Measurements from ENCODE around the gene ACP5.

DNA sequence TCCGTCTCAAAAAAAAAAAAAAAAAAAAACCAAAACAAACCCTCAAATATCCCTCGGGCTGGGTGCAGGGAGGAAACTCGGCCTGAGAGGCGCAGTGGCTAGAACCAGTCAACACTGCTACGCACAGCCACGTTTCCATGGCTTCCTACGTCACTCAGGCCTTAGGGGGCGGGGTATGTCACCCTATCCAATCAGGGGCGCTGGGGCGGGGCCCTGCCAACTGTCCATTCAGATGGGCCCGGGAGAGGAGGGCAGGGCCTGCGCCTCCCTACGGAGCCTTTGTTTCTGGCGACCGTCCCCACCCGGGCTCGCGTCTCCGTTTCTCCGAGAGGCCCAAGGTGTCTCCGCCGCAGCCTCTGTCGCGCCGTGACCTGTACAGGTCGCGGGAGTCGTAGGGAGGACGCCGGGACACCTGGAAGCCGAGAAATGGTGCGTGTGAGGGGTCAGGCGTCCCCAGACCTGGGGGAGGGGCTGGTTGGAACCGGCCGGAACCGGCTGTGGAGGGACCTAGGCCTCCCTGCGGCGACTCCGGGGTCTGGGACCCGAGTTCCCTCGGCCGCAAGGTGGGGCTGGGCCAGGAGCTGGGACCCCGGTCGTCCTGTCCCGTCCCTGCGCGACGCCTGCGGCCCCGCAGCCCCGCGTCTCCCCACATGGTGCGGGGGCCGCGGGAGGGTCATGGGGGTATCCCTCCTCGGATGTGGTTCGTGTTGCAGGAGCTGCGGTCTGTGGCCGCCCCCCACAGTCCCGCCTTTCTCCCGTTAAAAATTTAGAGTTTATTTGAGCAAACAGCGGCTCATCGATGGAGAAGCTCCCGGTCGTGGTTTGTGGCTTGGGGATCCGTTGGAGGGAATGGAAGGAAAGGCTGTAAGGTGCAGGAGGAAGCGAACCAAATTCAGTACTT is 20.0 kb upstream of the ACP5 start, which contains the start of gene ZNF627:
- TF ChIP-seq, protein P1, sequence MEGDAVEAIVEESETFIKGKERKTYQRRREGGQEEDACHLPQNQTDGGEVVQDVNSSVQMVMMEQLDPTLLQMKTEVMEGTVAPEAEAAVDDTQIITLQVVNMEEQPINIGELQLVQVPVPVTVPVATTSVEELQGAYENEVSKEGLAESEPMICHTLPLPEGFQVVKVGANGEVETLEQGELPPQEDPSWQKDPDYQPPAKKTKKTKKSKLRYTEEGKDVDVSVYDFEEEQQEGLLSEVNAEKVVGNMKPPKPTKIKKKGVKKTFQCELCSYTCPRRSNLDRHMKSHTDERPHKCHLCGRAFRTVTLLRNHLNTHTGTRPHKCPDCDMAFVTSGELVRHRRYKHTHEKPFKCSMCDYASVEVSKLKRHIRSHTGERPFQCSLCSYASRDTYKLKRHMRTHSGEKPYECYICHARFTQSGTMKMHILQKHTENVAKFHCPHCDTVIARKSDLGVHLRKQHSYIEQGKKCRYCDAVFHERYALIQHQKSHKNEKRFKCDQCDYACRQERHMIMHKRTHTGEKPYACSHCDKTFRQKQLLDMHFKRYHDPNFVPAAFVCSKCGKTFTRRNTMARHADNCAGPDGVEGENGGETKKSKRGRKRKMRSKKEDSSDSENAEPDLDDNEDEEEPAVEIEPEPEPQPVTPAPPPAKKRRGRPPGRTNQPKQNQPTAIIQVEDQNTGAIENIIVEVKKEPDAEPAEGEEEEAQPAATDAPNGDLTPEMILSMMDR (IDR thresholded peaks at IDR 0.05) = peak in 5 of 6 experiments; percentile 40 to 50 (median 48)
- TF ChIP-seq POLR2A (IDR thresholded peaks at IDR 0.05) = peak; percentile 93 to 96

All from adrenal gland (tissue), 5 donors.